ENCODE measurements around the gene ST7. TPM values are rescaled to one million over a fixed set of nuclear protein-coding genes. Genes with fewer than 3 reads are reported as not detected.

ST7 gene
- total and polyA plus RNA-seq, 2 experiments from 2014 or later: 31.2 to 38.5 TPM

DNA sequence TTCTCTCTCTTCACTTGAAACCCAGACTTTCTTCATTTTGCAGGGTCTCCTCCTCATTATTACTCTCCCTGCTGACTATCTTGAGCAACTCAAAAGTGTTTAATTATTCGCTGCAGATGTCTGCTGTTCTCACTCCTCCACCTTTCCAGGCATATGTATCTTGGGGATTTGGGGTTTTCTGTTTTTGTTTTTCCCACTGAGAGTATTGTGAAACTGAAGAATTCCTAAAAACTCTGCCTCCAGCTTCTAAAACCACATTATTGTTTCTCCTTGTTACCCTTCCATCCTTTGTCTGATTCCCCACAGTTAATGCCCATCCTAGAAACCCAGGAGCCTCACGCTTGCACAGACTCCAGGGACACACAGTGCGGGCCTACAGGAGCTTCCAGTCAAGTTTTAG, 318.3 kb downstream of the ST7 start:
- H3K4me1 ChIP-seq (ENCODE audit: insufficient read depth): no peaks in the 10 kb centered on the region
- no peaks in the 10 kb centered on the region for H3K9me3 ChIP-seq (ENCODE audit: low read depth)
- no peaks in the 10 kb centered on the region for H4K20me1 ChIP-seq (ENCODE audit: insufficient read depth, poor library complexity, severe bottlenecking)
- H3K4me3 ChIP-seq: no peak overlapping the region
- no peaks in the 10 kb centered on the region for H3K9me2 ChIP-seq (replicated peaks; ENCODE audit: insufficient read depth)
- no peaks in the 10 kb centered on the region for H3K27me3 ChIP-seq
- no peak overlapping the region for H2AFZ ChIP-seq
- no peak for DNase-seq (ENCODE audit: low spot score)
- 98% methylated on average over 3 of the region's 3 CpGs for WGBS (ENCODE audit: low lambda C conversion rate, missing lambda C conversion rate)
- H3K79me2 ChIP-seq: no peaks in the 10 kb centered on the region
- H3K36me3 ChIP-seq (replicated peaks; ENCODE audit: insufficient read depth, low read depth): no peaks in the 10 kb centered on the region
- TF ChIP-seq, protein P1, sequence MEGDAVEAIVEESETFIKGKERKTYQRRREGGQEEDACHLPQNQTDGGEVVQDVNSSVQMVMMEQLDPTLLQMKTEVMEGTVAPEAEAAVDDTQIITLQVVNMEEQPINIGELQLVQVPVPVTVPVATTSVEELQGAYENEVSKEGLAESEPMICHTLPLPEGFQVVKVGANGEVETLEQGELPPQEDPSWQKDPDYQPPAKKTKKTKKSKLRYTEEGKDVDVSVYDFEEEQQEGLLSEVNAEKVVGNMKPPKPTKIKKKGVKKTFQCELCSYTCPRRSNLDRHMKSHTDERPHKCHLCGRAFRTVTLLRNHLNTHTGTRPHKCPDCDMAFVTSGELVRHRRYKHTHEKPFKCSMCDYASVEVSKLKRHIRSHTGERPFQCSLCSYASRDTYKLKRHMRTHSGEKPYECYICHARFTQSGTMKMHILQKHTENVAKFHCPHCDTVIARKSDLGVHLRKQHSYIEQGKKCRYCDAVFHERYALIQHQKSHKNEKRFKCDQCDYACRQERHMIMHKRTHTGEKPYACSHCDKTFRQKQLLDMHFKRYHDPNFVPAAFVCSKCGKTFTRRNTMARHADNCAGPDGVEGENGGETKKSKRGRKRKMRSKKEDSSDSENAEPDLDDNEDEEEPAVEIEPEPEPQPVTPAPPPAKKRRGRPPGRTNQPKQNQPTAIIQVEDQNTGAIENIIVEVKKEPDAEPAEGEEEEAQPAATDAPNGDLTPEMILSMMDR (IDR thresholded peaks at IDR 0.05; ENCODE audit: poor library complexity): no peak
- no peak for TF ChIP-seq EZH2 (IDR thresholded peaks at IDR 0.05; ENCODE audit: borderline replicate concordance)
- no peak for TF ChIP-seq EZH2phosphoT487 (IDR thresholded peaks at IDR 0.05; ENCODE audit: low read depth, severe bottlenecking, unreplicated experiment)
- no peak overlapping the region for H3K4me2 ChIP-seq
- no peak overlapping the region for H3K27ac ChIP-seq

DNA sequence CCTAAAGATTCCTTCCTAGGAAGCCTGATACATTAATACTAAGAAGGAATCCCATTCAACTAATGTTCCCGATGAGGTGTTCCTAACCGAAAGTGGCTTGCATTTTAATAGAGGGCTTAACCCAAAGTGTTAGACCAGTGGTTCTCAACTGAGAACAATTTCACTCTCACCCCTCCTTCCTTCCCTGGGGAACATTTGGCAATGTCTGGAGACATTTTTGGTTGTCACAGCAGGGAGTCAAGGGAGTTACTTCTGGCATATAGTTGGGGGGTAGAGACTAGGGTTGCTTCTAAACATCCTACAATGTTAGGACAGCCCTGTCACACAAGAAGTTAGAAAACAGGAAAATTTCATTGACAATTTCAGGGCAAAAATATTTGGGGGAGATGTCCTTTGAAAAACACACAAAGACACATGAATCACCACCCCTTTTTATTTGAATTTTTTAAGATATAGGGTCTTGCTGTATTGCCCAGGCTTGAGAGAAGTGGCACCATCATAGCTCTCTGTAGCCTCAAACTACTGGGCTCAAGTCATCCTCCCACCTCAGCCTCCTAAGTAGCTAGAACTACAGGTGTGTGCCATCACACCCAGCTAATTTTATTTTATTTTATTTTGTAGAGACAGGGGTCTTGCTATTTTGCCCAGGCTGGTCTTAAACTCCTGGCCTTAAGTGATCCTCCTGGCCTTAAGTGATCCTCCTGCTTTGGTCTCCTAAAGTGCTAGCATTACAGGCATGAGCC, 318.9 kb downstream of the ST7 start:
- Histone ChIP-seq H4K20me1 (ENCODE audit: insufficient read depth, poor library complexity, severe bottlenecking) (no peaks in the 10 kb centered on the region), H3K9me2 (replicated peaks; ENCODE audit: insufficient read depth) (no peaks in the 10 kb centered on the region), H3K4me3 (no peak overlapping the region), H3K36me3 (replicated peaks; ENCODE audit: insufficient read depth, low read depth) (no peaks in the 10 kb centered on the region), H3K4me1 (ENCODE audit: insufficient read depth) (no peaks in the 10 kb centered on the region), H3K27me3 (no peaks in the 10 kb centered on the region), H3K4me2 (no peak overlapping the region), H3K9me3 (ENCODE audit: low read depth) (no peaks in the 10 kb centered on the region), H3K79me2 (no peaks in the 10 kb centered on the region), H3K27ac (no peak overlapping the region), H2AFZ (no peak overlapping the region)
- TF ChIP-seq, protein P1 (IDR thresholded peaks at IDR 0.05; ENCODE audit: poor library complexity): no peak
- TF ChIP-seq EZH2 (IDR thresholded peaks at IDR 0.05; ENCODE audit: borderline replicate concordance) (no peak), EZH2phosphoT487 (IDR thresholded peaks at IDR 0.05; ENCODE audit: low read depth, severe bottlenecking, unreplicated experiment) (no peak)
- WGBS (ENCODE audit: low lambda C conversion rate, missing lambda C conversion rate): 93% methylated on average over 2 of the region's 2 CpGs
- DNase-seq (ENCODE audit: low spot score): no peak

DNA sequence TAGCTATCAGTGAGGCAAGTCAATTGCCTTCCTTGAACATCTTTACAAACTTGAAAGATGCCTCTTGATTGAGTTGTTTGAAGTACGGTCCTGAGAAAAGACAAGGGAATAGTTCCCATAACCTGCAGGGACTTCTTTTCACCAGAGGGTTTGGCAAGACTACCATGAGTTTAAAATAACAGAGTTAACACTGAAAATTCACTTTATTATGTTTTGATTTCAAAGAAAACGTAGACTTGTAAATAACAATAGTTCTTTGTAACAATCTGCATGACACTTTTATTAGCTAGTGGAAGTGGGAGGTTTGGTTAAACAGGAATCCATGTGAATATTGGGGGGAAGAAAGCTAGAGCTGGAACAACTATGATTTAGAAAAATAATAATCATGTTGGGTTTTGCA, 320.0 kb downstream of the ST7 start:
- Histone ChIP-seq H3K36me3 (replicated peaks; ENCODE audit: insufficient read depth, low read depth) (no peaks in the 10 kb centered on the region), H3K4me1 (ENCODE audit: insufficient read depth) (no peaks in the 10 kb centered on the region), H3K9me2 (replicated peaks; ENCODE audit: insufficient read depth) (no peaks in the 10 kb centered on the region), H3K27me3 (no peaks in the 10 kb centered on the region), H3K4me3 (no peak overlapping the region), H2AFZ (no peak overlapping the region), H3K9me3 (ENCODE audit: low read depth) (no peaks in the 10 kb centered on the region), H3K79me2 (no peaks in the 10 kb centered on the region), H4K20me1 (ENCODE audit: insufficient read depth, poor library complexity, severe bottlenecking) (no peaks in the 10 kb centered on the region), H3K4me2 (no peak overlapping the region), H3K27ac (no peak overlapping the region)
- no peak for DNase-seq (ENCODE audit: low spot score)
- WGBS (ENCODE audit: low lambda C conversion rate, missing lambda C conversion rate): 67% methylated on average over 2 of the region's 2 CpGs
- TF ChIP-seq, protein P1 (IDR thresholded peaks at IDR 0.05; ENCODE audit: poor library complexity): no peak
- TF ChIP-seq EZH2phosphoT487 (IDR thresholded peaks at IDR 0.05; ENCODE audit: low read depth, severe bottlenecking, unreplicated experiment) (no peak), EZH2 (IDR thresholded peaks at IDR 0.05; ENCODE audit: borderline replicate concordance) (no peak)

Data from hepatocyte (in vitro differentiated cells).